Measurements from ENCODE around the gene DENND6A.
"Not testable (repeated sequence)": the region's sequence is repeated elsewhere in the genome, so short reads cannot be mapped to it uniquely, and the experiment has no call there.

DENND6A gene

DNA sequence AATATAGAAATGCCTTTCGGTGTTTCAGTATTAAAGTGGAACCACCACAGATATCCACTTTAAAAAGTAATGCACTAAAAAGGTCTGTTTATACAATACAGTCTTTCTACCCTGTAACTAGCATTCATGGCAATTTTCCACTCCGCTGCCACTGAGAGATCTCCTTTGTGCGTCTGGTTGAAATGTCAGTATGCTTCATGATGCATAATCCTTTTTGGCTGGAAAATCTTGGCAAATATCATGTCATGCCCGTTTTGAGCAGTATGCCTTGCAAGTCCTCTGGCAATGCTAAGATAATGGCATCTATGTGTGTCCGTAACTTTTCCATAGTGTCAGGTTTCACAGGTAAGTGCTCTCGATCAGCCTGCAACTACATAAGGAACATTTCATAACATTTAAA, 64.9 kb downstream of the DENND6A start:
- DNase-seq: no peak

DNA sequence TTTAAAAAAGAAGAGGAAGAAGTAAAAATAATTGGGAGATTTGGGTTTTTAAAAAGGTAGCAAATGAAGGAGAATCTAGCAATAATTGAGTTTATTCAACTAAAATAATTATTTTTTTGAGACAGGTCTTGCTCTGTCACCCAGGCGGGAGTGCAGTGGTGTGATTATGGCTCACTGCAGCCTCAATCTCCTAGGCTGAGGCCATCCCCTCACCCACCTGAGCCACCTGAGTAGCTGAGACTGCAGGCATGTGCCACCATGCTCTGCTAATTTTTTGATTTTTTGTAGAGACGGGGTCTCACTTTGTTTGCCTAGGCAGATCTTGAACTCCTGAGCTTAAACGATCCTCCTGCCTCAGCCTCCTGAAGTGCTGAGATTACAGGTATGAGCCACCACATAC, 68.1 kb downstream of the DENND6A start:
- no peak for DNase-seq

DNA sequence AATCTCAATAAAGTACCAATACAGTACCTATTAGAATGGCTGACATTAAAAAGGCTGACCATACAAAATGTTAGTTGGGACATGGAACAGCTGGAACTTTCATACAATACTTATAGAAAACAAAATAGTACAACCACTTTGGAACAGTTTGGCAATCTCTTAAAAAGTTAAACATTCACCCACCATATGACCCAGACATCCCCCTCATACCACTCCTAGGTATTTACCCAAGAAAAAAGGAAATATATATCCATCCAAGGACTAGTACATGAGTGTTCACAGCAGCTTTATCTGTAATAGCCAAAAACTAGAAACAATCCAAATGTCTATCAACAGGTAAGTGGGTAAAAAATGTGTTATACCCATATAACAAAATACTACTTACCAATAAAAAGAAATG, 70.5 kb downstream of the DENND6A start:
- no peak for DNase-seq

DNA sequence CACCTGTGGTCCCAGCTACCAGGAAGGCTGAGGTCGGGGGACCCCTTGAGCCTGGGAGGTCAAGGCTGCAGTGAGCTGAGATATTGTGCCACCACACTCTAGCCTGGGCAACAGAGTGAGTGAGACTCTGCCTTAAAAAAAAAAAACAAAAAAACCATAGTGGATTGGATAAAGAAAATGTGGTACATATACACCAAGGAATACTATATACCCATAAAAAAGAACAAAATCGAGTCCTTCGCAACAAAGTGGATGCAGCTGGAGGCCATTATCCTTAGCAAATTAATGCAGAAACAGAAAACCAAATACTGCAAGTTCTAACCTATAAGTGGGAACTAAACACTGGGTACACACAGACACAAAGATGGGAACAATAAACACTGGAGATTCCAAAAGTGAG, 75.1 kb downstream of the DENND6A start:
- no peak for DNase-seq

DNA sequence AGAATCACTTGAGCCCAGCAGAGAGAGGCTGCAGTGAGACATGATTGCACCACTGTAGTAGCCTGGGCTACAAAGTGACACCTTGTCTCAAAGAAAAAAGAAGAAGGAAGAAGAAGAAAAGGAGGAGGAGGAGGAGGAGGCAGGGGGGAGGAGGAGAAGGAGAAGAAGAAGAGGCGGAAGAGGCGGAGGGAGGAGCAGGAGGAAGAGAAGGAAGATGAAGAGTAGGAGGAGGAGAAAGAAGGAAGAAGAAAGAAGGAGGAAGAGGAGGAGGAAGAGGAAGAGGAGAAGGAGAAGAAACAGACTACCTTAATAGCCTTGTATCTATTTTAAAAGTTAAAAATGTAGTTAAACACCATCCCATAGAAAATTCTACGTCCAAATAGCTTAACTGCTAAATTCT, 76.6 kb downstream of the DENND6A start:
- no peak for DNase-seq

DNA sequence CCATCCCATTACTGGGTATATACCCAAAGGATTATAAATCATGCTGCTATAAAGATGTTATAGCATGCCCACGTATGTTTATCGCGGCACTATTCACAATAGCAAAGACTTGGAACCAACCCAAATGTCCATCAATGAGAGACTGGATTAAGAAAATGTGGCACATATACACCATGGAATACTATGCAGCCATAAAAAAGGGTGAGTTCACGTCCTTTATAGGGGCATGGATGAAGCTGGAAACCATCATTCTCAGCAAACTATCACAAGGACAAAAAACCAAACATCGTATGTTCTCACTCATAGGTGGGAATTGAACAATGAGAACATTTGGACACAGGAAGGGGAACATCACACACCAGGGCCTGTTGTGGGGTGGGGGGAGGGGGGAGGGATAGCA, 81.0 kb downstream of the DENND6A start:
- not testable (repeated sequence) for DNase-seq

DNA sequence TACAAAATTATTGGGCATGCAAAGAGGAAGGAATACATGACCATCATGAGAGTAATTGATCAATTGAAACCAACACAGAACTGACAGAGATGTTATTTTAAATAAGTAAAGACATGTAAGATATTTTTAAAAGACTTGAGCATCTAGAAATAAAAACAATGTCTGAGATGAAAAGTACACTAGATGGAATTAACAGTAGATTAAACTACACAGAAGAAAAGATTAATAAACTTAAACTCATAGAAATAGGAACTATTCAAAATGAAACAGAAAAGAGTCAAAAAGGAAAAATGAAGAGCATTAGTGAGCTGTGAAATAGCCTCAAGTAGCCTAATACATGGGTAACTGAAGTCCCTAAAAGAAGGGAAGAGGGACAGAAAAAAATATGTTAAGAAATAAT, 87.2 kb downstream of the DENND6A start:
- no peak for DNase-seq

DNA sequence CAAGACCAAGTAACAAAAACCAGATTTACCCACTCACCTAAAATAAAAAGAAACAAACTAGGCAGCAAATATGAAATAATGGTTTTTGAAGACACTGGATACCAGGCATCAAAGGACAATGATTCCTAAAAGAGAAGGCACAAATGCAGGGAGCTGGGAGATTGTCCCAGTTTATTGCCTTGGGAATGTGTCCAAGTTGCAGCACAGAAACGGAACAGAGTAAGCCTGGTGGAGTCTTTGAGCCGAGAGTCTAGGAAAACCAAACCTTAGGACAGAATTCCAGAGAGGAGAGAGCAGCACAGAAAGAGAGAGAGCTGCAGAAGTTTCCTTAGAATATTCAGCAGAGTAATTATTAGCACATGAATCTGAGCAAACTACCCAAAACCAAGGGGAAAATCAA, 87.9 kb downstream of the DENND6A start:
- no peak for DNase-seq

DNA sequence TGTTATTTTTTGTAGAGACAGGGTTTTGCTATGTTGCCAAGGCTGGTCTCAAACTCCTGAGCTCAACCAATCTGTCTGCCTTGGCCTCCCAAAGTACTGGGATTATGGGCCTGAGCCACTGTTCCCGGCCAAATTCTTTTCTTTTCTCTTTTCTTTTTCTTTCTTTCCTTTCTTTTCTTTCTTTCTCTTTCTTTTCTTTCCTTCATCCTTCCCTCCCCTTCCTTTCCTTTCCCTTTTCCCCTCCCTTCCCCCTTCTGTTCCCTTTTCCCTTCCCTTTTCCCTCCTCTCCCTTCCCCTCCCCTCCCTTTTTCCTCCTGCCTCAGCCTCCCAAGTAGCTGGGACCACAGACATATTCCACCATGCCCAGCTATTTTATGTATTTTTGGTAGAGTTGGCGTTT, 92.7 kb downstream of the DENND6A start:
- DNase-seq: no peak

DNA sequence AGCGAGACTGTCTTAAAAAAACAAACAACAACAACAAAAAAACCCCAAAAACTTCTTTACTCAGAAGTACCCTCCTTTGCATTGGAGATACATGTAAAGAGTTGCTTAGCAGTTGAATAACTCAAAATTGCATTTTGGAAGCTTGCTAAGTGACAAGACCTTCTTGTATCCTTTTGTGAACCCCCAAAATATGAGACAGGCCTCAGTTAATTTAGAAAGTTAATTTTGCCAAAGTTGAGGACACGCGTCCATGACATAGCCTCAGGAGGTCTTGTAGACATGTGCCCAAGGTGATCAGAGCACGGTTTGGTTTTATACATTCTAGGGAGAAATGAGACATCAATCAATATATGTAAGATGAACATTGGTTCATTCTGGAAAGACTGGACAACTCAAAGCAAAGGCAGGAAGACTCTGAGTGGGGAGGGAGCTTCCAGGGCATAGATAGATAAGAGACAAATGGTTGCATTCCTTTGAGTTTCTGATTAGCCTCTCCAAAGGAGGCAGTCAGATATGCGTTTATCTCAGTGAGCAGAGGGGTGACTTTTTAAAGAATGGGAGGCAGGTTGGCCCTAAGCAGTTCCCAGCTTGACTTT, 94.0 kb downstream of the DENND6A start:
- no peak for DNase-seq

DNA sequence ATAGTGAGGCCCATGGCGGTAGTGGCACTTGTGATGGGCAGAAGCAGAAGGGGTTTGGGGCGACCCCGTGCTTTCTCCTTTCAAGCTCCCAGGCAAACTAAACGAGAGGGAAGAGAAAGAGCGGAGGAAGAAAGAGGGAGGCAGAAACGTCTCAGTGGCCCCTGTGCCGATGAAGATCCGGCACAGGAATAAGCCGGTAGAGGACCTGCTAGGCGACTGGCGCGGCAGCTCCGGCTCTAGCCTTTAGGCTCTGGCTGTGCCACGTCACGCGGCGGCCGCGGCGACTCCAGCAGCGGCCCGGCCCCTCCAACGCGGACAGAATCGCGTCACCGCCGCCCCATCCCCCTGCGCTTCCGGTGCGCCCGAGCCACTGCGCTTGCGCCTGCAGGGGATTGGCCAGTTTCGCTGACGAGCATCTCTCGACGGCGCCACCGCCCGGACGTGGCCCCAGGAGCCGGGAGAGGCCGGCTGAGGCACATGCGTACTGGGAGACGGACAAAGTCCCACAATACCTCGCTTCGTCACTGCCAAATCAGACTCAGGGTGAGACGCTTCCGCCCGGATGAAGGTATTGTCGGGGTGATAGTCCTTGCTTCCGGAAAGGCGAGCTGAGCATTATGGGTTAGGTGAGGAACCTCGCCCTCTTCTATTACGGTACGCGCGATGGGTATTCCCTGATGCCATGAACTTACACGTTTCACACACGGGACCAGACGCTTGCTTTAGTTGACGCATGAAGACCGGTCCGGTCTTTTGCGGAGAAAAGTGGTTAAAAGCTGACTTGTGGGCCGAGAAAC, 95.6 kb downstream of the DENND6A start, which contains the start of gene ARF4:
TSS of gene ARF4 (minus strand) at position 218 of the 797 bp plus-strand sequence. CDS start at position 14, 204 bp downstream.
- peak; percentile 100 for DNase-seq

DNA sequence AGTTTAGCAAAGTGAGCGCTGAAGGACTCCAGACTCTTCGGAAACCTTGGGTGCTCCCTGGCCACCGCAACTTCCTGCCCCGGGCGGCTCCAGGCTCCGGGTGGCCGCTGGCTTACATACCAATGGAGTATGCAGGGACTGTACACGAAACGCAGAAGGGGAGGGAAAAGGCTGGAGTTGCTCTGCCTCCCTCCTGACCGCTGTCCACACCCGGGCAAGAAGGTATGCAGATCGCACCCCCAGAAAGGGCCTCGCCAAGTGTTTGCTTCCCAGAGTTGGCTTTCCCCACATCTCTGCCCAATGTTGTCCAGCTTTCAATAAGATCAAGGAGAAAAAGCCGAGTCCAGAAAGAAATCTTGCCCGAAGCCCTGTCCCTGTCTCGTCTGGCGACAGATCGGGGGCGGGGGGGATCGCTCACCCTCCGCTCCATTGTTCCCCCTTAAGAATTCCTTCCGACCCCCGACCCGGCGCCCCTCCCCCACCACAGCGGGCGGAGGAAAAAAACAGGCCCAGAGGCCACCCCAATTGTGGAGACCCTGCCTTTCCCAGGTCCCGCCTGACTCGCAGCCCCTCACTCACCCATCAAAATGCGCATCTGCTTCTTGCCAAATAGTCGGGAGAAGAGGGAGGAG, 96.3 kb downstream of the DENND6A start:
- DNase-seq: peak; percentile 87 to 94 (median 91)

DNA sequence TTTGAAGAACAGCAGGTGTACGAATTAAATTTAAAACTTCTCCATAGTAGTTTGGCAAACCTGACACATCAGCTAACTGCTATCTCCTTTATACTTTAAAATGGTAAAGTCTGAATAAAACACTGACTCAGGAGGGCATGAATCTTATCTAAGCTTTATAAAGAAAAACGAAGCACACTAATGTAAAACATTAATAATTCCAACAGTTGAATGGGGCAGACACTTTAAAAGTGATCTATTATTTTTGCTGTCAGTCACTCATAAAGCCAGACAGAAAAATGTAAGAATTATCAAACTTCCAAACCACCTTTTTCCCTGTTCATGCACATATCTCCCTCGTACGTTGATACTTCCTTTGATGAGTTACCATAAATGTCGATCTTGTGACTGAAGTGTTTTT, 98.3 kb downstream of the DENND6A start:
- DNase-seq: no peak

DNA sequence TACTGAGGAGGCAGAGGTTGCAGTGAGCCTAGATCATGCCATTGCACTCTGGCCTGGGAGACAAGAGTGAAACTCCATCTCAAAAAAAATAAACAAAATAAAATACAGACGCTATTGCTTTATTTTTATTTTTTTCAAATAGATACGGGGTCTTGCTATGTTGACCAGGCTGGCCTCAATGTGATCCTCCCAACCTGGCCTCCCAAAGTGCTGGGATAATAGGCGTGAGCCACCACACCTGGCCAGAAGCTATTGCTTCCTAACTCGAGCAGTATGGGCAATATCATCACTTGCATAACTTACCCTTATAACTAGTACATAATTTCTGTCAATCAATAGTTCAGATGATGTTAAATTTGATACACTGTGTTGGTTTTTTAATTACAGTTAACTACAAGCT, 98.7 kb downstream of the DENND6A start:
- no peak for DNase-seq

DNA sequence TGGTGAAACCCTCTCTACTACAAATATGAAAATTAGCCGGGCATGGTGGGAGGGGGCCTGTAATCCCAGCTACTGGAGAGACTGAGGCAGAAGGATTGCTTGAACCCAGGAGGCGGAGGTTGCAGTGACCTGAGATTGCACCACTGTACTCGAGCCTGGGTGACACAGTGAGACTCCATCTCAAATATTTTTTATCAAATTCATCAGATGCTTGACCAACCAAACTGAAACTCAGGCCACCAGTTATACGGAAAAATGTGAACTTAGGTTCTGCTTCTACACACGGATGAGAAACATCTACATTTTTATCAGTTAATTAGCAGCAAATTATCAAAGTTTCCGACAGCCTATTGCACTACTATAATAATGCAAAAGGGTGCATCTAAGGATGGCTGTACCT, 100.6 kb downstream of the DENND6A start:
- no peak for DNase-seq

DNA sequence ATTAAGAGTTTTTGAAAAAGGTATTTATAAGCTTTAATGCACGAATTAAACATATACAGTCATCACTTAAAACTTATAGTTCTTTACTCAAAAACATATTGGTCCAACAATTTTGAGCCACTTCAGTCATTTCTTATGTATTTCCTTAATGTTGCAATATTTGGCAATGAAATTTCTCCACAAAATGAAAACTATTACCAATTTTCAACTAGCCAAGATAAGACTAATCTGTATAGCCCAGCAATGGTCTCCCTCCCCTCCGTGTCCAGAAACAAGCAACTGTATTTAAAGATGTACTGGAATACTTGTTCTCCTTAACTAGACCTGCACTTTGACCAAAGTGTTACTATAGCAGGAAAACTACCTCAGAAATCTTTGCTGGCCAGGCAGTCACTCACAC, 105.0 kb downstream of the DENND6A start:
- no peak for DNase-seq

DNA sequence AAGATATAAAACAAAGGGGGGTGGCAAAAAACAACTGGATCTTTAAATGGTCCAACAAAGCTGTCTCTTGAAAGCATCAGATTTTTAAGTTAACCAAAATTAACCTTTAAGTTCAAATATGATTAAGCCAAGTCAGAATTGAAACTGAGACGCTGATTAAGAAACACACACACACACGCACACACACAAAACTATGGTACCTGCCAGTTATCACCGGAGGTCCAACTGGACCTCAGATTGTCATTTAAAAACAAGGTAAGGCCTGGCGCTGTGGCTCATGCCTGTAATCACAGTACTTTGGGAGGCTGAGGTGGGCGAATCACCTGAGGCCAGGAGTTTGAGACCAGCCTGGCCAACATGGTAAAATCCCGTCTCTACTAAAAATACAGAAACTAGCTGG, 106.1 kb downstream of the DENND6A start:
- DNase-seq: no peak

DNA sequence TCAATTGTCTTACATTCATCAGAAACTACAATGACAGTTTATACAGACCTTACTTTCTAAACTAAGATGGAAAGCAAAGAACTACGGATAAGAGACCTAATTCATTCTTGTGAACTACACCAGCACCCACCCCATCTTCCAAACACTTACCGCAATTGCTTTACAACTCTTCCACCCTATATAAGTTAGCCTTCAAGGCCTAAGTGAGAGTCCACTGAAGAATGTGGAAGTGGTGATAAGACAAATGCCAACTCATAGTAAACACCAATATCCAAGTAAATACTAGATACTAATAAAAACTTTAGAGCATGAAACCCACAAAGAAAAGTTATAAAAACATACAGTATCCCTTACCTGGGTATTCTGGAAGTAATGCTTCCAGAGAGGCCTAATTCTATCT, 109.3 kb downstream of the DENND6A start:
- no peak for DNase-seq

DNA sequence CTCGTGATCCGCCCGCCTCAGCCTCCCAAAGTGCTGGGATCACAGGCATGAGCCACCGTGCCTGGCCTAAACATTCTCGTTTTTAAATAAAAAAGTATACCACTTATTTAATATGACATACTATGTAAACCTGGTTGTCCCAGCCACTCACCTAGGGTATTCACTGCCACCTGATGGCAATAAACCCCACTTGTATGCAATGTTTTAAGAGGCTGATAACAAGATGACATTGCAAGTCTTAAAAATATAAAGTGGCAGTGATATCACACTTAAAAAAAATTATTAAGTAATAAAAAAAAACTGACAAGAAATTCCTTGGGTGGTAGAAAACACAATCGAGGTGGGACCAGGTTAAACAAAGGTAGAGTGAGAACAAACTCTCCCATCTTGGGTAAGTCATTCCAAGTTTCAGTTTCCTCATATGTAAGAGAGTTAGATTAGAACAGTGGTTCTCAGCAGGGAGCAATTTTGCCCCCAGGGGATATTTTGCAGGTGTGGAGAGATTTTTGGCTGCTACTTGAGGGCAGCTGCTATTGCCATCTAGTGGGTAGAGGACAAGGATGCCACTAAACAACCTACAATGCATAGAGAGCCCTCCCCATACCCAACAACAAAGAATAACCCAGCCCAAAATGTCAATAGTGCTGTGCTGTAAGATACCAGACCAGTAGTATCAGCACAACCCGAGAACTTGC, 110.3 kb downstream of the DENND6A start:
- DNase-seq: no peak

DNA sequence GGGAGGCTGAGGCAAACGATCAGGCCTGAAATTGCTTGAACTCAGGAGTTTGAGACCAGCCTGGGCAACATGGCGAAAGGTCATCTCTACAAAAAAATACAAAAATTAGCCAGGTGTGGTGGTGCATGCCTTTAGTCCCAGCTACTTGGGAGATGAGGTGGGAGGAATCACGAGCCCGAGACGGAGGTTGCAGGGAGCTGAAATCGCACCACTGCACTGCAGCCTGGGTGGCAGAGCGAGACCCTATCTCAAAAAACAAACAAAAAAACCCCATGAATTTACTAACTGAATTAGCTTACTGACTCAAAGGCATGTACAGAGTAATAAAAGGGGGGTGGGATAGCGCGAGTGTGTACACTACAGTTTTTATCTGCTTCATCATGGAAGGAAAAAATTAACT, 115.1 kb downstream of the DENND6A start:
- DNase-seq: no peak

DNA sequence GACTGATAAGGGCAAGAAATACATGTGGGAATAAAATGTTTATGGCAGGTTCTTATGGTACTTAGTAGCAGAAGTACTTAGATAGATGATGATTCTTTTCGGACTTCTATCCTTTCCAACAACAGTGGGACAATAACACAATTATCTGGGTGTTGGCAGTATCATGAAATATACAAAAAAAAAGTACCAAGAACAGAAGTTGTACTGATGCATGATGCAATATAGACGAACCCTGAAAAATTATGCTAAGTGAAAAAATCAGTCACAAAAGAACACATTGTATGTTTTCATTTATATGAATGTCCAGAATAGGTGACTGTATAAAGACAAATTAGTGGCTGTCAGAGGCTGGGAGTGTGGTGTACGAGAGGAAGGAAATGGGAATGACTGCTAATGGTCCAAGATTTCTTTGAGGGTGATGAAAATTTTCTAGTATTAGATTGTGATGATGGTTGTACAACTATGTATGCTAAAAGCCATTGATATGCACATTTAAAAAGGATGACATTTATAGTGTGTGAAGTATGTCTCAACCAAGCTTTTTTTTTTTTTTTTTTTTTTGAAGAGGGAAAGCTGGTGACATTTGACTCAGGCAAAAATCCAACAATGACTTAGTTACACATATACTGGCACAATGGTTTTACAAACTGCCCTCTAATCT, 116.8 kb downstream of the DENND6A start:
- no peak for DNase-seq

Data from suppressor macrophage (primary cell).